Loucy (cell line): ENCODE data around the gene C22orf15.

Experiments used
- CTCF ChIP-seq: fragments of 200-600 bp; sonication (generic); conservative IDR thresholded peaks from 2 replicates; pipeline ENCODE4 v1.5.1; 2014; ENCODE audit warnings: mild to moderate bottlenecking, antibody characterized with exemption, low read length
- EZH2phosphoT487 ChIP-seq: fragments of 200-600 bp; IDR thresholded peaks from 2 replicates; pipeline ENCODE4 v1.6.1; 2018; ENCODE audit warnings: antibody characterized with exemption, mild to moderate bottlenecking, moderate library complexity, borderline replicate concordance

DNA sequence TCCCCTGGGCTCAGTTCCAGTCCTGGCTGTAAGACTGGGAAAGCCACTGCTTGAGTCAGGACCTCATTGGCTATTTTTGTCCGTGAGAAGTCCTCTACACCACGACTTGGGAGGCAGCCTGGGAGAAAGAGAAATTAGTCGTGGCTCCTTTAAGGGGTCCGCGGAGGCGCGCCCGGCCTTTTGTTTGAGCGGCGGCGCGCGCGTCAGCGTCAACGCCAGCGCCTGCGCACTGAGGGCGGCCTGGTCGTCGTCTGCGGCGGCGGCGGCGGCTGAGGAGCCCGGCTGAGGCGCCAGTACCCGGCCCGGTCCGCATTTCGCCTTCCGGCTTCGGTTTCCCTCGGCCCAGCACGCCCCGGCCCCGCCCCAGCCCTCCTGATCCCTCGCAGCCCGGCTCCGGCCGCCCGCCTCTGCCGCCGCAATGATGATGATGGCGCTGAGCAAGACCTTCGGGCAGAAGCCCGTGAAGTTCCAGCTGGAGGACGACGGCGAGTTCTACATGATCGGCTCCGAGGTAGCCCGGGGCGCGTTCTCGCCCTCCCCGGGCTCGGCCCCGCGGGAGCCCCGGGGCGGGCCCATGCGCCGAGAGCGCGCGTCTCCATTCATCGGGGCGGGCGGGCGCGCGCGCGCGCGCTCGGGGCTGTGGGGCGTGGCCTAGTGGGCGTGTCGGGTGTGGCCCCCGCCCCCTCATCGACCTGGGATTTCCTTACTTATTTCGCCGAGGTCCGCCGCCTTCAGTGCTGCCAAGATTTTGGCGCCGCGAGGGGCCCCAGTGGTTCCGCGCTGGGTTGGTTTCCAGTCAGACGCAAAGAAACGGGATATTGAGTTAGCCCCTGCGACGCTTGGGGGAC, 24.2 kb downstream of the C22orf15 start, which contains the start of gene SMARCB1:
- TF ChIP-seq CTCF (no peak), EZH2phosphoT487 (no peak)
